Choroid plexus epithelial cell (primary cell): Measurements from ENCODE around the gene CMIP.

ENCODE experiments used
- DNase-seq: peaks from one replicate; pipeline ENCODE4 v3.0.0-alpha.2; 2010; ENCODE audit warnings: low read depth
- H3K4me3 ChIP-seq: 2 replicates; pipeline ENCODE4 v1.5.1; 2011; ENCODE audit warnings: low read depth, mild to moderate bottlenecking, control low read depth, low read length, moderate library complexity
- CTCF ChIP-seq: conservative IDR thresholded peaks from 2 replicates; pipeline ENCODE4 v1.5.1; 2011; ENCODE audit warnings: low read depth, mild to moderate bottlenecking, control low read depth, inconsistent platforms, low read length, moderate library complexity

Gene CMIP

GRCh38 chr16:81706327-81707295 lies 262.0 kb downstream of the CMIP start:
- H3K4me3 ChIP-seq, result no peak overlapping the region
- no peak for DNase-seq
- TF ChIP-seq CTCF, result no peak

- no peak for TF ChIP-seq CTCF
- no peak overlapping the region for H3K4me3 ChIP-seq
- DNase-seq, result peak; percentile 69
Observed at GRCh38 chr16:81707411-81708265, 263.0 kb downstream of the CMIP start.

- no peak overlapping the region for H3K4me3 ChIP-seq
- TF ChIP-seq CTCF, result no peak
- DNase-seq, result no peak
Observed at GRCh38 chr16:81708266-81709015, 263.8 kb downstream of the CMIP start.

- DNase-seq, result no peak
- no peak for TF ChIP-seq CTCF
- no peak overlapping the region for H3K4me3 ChIP-seq
Observed at GRCh38 chr16:81709016-81709900, 264.6 kb downstream of the CMIP start.

- no peak for TF ChIP-seq CTCF
- no peak overlapping the region for H3K4me3 ChIP-seq
- DNase-seq, result no peak
Observed at GRCh38 chr16:81710044-81710443, 265.4 kb downstream of the CMIP start.

- DNase-seq, result no peak
- H3K4me3 ChIP-seq, result no peak overlapping the region
- no peak for TF ChIP-seq CTCF
Observed at GRCh38 chr16:81710596-81710995, 266.0 kb downstream of the CMIP start.
